ENCODE measurements around the gene BBOX1.
"Not testable (repeated sequence)": the region's sequence is repeated elsewhere in the genome, so short reads cannot be mapped to it uniquely, and the experiment has no call there.

The BBOX1 gene

GRCh38 chr11:27175562-27175961 lies 134.9 kb downstream of the BBOX1 start:
- DNase-seq (ENCODE audit: low read depth in 4 of 4, low spot score in 1 of 4), result not testable (repeated sequence)
